Measurements from ENCODE around the gene HIPK1.

HIPK1 gene

GRCh38 chr1:113978863-113979702 lies 50.0 kb downstream of the HIPK1 start, which contains the start of gene OLFML3:
Gene OLFML3, plus strand, starts transcription at chr1:113979474. Its CDS starts 43 bp downstream, at chr1:113979517.
- in situ Hi-C loops (cut with MboI; ENCODE audit: low pct_unique_long_range_greater_than_20kb, low sequenced_read_pairs, unreplicated experiment) = no loop called here
- peak; percentile 55 for DNase-seq (ENCODE audit: low spot score)
- TF ChIP-seq CTCF (IDR thresholded peaks at IDR 0.05; ENCODE audit: extremely low read depth, insufficient read depth, missing control alignments) = peak; percentile 82

DNA sequence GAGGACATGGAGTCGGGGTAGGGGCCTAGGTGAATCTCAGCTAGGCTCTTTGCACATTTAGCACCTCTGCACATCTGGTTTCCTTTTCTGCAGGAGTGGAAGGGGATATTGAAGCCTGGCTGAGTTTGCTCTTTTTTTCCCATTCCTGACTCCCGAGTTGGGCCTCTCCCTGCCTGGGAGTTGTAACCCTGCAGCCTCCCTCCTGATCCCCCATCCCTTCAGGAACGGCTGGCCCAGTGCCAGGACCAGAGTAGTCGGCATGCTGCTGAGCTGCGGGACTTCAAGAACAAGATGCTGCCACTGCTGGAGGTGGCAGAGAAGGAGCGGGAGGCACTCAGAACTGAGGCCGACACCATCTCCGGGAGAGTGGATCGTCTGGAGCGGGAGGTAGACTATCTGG lies 51.0 kb downstream of the HIPK1 start:
- TF ChIP-seq CTCF (IDR thresholded peaks at IDR 0.05; ENCODE audit: extremely low read depth, insufficient read depth, missing control alignments) = no peak
- DNase-seq (ENCODE audit: low spot score) = no peak
- in situ Hi-C loops (cut with MboI; ENCODE audit: low pct_unique_long_range_greater_than_20kb, low sequenced_read_pairs, unreplicated experiment) = loop anchor here (10.0 kb wide), 1 partner anchor 295 kb away; no protein-coding TSS in a partner anchor

DNA sequence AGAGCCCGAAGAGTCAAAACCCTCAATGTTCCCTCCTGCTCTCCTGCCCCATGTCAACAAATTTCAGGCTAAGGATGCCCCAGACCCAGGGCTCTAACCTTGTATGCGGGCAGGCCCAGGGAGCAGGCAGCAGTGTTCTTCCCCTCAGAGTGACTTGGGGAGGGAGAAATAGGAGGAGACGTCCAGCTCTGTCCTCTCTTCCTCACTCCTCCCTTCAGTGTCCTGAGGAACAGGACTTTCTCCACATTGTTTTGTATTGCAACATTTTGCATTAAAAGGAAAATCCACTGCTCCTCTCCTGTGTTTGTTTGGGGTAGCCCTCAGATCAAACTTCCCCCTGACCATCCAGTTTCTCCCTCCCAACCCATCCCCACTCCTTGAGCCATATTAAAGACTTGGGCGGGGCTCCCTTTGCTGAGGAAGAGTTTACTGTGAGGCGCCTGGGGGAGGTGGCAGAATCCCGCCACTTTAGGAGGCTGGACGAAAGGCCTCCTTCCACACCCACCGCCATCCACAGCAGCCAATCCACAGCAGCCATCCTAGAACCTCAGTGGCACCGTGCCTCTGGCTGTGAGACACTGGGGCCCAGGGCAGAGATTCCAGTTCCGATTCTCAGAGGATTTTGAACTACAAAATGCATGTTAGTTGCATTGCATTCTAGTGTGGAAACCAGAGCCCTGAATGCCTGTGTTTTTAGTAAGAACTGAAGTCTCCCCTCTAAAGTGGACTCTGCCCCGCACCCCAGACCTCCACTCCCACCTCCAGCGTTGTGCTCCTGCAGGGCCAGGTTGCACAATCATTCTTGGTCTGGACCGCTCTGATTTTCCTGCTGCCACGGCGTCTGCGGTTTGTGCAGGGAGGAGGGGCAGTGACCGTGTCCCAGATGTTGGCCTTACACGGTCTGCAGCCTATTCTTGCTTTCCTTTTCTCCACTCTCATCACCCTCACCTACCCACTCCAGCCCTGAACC lies 53.1 kb downstream of the HIPK1 start:
- in situ Hi-C loops (cut with MboI; ENCODE audit: low pct_unique_long_range_greater_than_20kb, low sequenced_read_pairs, unreplicated experiment) = loop anchor here (10.0 kb wide), 1 partner anchor 293 kb away; no protein-coding TSS in a partner anchor
- TF ChIP-seq CTCF (IDR thresholded peaks at IDR 0.05; ENCODE audit: extremely low read depth, insufficient read depth, missing control alignments) = no peak
- DNase-seq (ENCODE audit: low spot score) = no peak

GRCh38 chr1:113982949-113983348 lies 53.8 kb downstream of the HIPK1 start:
- in situ Hi-C loops (cut with MboI; ENCODE audit: low pct_unique_long_range_greater_than_20kb, low sequenced_read_pairs, unreplicated experiment) = loop anchor here (10.0 kb wide), 1 partner anchor 292 kb away; no protein-coding TSS in a partner anchor
- TF ChIP-seq CTCF (IDR thresholded peaks at IDR 0.05; ENCODE audit: extremely low read depth, insufficient read depth, missing control alignments) = no peak
- no peak for DNase-seq (ENCODE audit: low spot score)

- TF ChIP-seq CTCF (IDR thresholded peaks at IDR 0.05; ENCODE audit: extremely low read depth, insufficient read depth, missing control alignments) = no peak
- DNase-seq (ENCODE audit: low spot score) = no peak
- in situ Hi-C loops (cut with MboI; ENCODE audit: low pct_unique_long_range_greater_than_20kb, low sequenced_read_pairs, unreplicated experiment) = loop anchor here (10.0 kb wide), 1 partner anchor 291 kb away; no protein-coding TSS in a partner anchor
These were observed 54.3 kb downstream of the HIPK1 start for GRCh38 chr1:113983391-113983790.

DNA sequence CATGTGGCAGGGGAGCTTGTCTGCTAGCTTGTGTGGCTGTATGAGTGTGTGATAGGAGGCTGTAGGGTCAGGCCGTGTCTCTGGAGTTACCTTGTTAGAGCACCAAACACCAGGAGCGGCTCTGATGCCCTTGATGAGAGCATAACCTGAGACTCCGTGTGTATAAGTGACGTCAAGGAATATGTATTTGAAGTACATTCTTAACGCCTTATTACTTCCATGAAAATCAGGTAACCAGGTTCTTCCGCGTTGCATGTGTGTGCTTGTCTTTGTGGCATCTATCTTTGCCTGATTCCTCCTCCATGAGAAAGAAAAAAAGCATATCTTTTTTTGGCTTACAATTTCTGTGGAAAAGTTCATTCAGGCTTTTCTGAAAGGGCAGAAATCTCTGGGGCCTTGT lies 54.7 kb downstream of the HIPK1 start:
- in situ Hi-C loops (cut with MboI; ENCODE audit: low pct_unique_long_range_greater_than_20kb, low sequenced_read_pairs, unreplicated experiment) = loop anchor here (10.0 kb wide), 1 partner anchor 291 kb away; no protein-coding TSS in a partner anchor
- no peak for DNase-seq (ENCODE audit: low spot score)
- no peak for TF ChIP-seq CTCF (IDR thresholded peaks at IDR 0.05; ENCODE audit: extremely low read depth, insufficient read depth, missing control alignments)
